OCI-LY7 (cell line): ENCODE measurements around the gene GALR1.

Source experiments
- CTCF ChIP-seq: fragments of 200-600 bp; sonication (generic); conservative IDR thresholded peaks from 2 replicates; pipeline ENCODE4 v1.5.1; 2014; ENCODE audit warnings: mild to moderate bottlenecking, antibody characterized with exemption, low read length, moderate library complexity, mixed read lengths
- EZH2phosphoT487 ChIP-seq: fragments of 200-600 bp; sonication (generic); IDR thresholded peaks from 2 replicates; pipeline ENCODE4 v1.6.1; 2018; ENCODE audit warnings: low read depth, borderline replicate concordance, mild to moderate bottlenecking, mixed run types, antibody characterized with exemption, low read length, moderate library complexity, mixed read lengths

GRCh38 chr18:77218642-77219041, 31.0 kb upstream of the GALR1 start:
- TF ChIP-seq CTCF (no peak), EZH2phosphoT487 (no peak)
